Kidney epithelial cell (primary cell): ENCODE results near the gene ATP5PB. TPM values are rescaled to one million over a fixed set of nuclear protein-coding genes. Genes with fewer than 3 reads are reported as not detected.

Experiments
- DNase-seq: peaks from one replicate; pipeline ENCODE4 v3.0.0-alpha.2; 2010; ENCODE audit warnings: low read depth
- H3K27me3 ChIP-seq: 2 replicates; pipeline ENCODE4 v1.6.0; 2011; ENCODE audit warnings: low read length; ENCODE audit not compliant: control insufficient read depth, insufficient read depth
- H3K36me3 ChIP-seq: 2 replicates; pipeline ENCODE4 v1.5.1; 2011; ENCODE audit warnings: low read length; ENCODE audit not compliant: control insufficient read depth, insufficient read depth
- H3K4me3 ChIP-seq: 2 replicates; pipeline ENCODE4 v1.5.1; 2011; ENCODE audit warnings: low read depth, mild to moderate bottlenecking, control low read depth, low read length
- CTCF ChIP-seq: IDR thresholded peaks from 2 replicates; pipeline ENCODE4 v1.5.1; 2011; ENCODE audit warnings: mild to moderate bottlenecking, moderate library complexity, low read length, control low read depth, inconsistent platforms; ENCODE audit not compliant: insufficient read depth, poor library complexity, severe bottlenecking
- total RNA-seq: library from RNA; depleted of rRNA; stranded (reverse); fragments of >200 nt; gene quantifications from 2 replicates; pipeline ENCODE4 v1.2.3, GENCODE V29; 2015

ATP5PB gene
- total RNA-seq, 1 donor from 2014 or later: 224 TPM

DNA sequence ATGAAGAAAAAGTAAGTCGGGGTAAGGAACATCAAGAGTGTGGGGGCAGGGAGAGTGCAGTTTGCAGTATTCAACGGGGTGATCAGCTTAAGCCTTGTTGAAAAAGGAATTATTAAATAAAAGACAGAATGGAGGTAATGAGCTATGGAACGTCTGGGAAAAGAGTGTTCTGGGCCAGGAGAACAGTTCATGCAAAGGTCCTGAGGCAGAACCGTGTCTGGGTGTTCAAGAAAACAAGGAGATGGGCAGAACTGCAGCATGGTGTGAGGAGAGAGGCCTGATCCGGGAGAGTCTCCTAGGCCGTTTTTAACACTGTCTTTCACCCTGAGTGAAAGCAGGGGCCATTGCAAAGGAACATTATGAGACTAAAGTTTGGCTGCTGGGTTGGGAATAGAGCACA is 42.0 kb upstream of the ATP5PB start:
- no peak overlapping the region for H3K4me3 ChIP-seq
- DNase-seq: no peak
- no peak for TF ChIP-seq CTCF

GRCh38 chr1:111412839-111413238 is 36.4 kb upstream of the ATP5PB start:
- Histone ChIP-seq H3K27me3 (no peaks in the 10 kb centered on the region), H3K36me3 (no peaks in the 10 kb centered on the region), H3K4me3 (no peak overlapping the region)
- DNase-seq: no peak
- no peak for TF ChIP-seq CTCF

More for the DNA sequence above, 42.0 kb upstream of the ATP5PB start:
- Histone ChIP-seq H3K36me3 (no peaks in the 10 kb centered on the region), H3K27me3 (no peaks in the 10 kb centered on the region)

DNA sequence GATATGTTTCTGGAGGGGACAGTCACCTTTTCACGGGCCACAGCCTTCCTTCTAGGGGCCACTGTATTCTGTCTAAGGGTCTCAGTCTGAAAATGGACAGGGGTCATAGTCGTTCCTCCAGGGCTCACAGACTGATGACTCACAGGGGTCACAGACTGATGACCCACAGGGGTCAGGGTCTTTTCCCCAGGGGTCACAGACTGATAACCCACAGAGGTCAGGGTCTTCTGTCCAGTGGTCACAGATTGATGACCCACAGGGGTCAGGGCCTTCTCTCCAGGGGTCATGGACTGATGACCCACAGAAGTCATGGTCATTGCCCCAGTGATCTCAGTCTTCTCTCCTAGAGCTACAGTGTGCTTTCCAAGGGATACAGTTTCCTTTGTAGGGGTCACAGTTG is 34.5 kb upstream of the ATP5PB start:
- Histone ChIP-seq H3K4me3 (no peak overlapping the region), H3K36me3 (no peaks in the 10 kb centered on the region), H3K27me3 (no peaks in the 10 kb centered on the region)
- no peak for DNase-seq
- no peak for TF ChIP-seq CTCF

DNA sequence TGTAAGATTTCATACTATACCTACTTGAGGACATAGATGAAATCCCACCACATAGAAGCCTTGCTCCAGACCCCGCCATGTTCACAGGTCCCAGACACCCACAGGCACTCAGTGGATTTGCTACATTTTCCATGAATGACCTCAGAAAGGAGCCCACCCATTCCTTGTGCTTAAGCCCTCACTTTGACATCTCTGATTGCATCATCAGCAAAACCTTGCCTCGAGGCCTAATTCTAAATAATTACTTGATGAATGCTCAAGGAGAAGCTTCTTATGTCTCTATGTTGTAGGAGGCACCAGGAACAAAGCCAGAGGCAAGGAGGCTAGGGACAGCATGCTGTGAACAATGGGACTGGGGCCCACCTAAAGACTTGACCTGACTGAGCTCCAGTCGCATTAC is 33.8 kb upstream of the ATP5PB start:
- Histone ChIP-seq H3K36me3 (no peaks in the 10 kb centered on the region), H3K27me3 (no peaks in the 10 kb centered on the region), H3K4me3 (no peak overlapping the region)
- DNase-seq: no peak
- TF ChIP-seq CTCF: no peak

GRCh38 chr1:111417755-111418154 is 31.5 kb upstream of the ATP5PB start:
- DNase-seq: no peak
- Histone ChIP-seq H3K4me3 (no peak overlapping the region), H3K36me3 (no peaks in the 10 kb centered on the region), H3K27me3 (no peaks in the 10 kb centered on the region)
- no peak for TF ChIP-seq CTCF

- Histone ChIP-seq H3K36me3 (no peaks in the 10 kb centered on the region), H3K27me3 (no peaks in the 10 kb centered on the region), H3K4me3 (no peak overlapping the region)
- TF ChIP-seq CTCF: no peak
- no peak for DNase-seq
Observed at GRCh38 chr1:111419037-111419436, 30.2 kb upstream of the ATP5PB start.
